Activated CD8-positive, alpha-beta T cell treated with anti-CD3 and anti-CD28 coated beads for 36 hours (primary cell): Measurements from ENCODE around the gene DPH7. TPM values are rescaled to one million over a fixed set of nuclear protein-coding genes. Genes with fewer than 3 reads are reported as not detected.
"Not testable (repeated sequence)": the region's sequence is repeated elsewhere in the genome, so short reads cannot be mapped to it uniquely, and the experiment has no call there.

Experiments
- ATAC-seq: fragments of 200-7000 bp; cut with Tn5 transposase; one replicate; pipeline ENCODE4 v1.10.0; 2021; ENCODE audit warnings: mild to moderate bottlenecking, moderate library complexity
- CTCF ChIA-PET: fragments of 350-600 bp; sonication (Branson Sonifier 250); formaldehyde crosslinking; loops from one replicate; lab custom pipeline; 2021; ENCODE audit warnings: antibody characterized with exemption; lab: Charles Lee
- POLR2A ChIA-PET: fragments of 350-600 bp; sonication (Branson Sonifier 250); formaldehyde crosslinking; loops from one replicate; lab custom pipeline; 2021; ENCODE audit warnings: antibody characterized with exemption; lab: Charles Lee
- DNase-seq: peaks from one replicate; pipeline ENCODE4 v3.0.0-alpha.2; 2020
- H3K27ac Mint-ChIP-seq: one replicate; pipeline ENCODE4 v1.8.0; 2021; ENCODE audit warnings: mild to moderate bottlenecking, mixed read lengths
- H3K27me3 Mint-ChIP-seq: one replicate; pipeline ENCODE4 v1.8.0; 2021; ENCODE audit warnings: mixed read lengths
- H3K36me3 Mint-ChIP-seq: one replicate; pipeline ENCODE4 v1.8.0; 2021; ENCODE audit warnings: low read depth, mixed read lengths
- H3K4me1 Mint-ChIP-seq: one replicate; pipeline ENCODE4 v1.8.0; 2021; ENCODE audit warnings: low read depth, mixed read lengths
- H3K4me3 Mint-ChIP-seq: one replicate; pipeline ENCODE4 v1.8.0; 2021; ENCODE audit warnings: mild to moderate bottlenecking, moderate library complexity, mixed read lengths
- H3K9me3 Mint-ChIP-seq: one replicate; pipeline ENCODE4 v1.8.0; 2021; ENCODE audit warnings: mixed read lengths
- CTCF ChIP-seq: fragments of 200-600 bp; IDR thresholded peaks from one replicate; pipeline ENCODE4 v1.8.0; 2022; ENCODE audit warnings: antibody characterized with exemption, mild to moderate bottlenecking
- intact Hi-C: fragments of 100-400 bp; cut with micrococcal nuclease; formaldehyde crosslinking; loops from one replicate; pipeline ENCODE4 v1.10.0; 2022
- total RNA-seq, 2 experiments: library from RNA; stranded (reverse); gene quantifications; one replicate each; pipeline ENCODE4 v1.2.3, GENCODE V29; 2021

Gene DPH7
- total RNA-seq, 2 experiments from 2014 or later, result 33.7 to 35.0 TPM

GRCh38 chr9:137511758-137512463, 66.8 kb downstream of the DPH7 start:
- no peak for TF ChIP-seq CTCF
- intact Hi-C loops, result no loop called here
- Mint-ChIP-seq H3K4me3 (no peak overlapping the region), H3K4me1 (peaks cover 2% of the 10 kb centered on the region), H3K9me3 (no peaks in the 10 kb centered on the region), H3K27me3 (no peaks in the 10 kb centered on the region), H3K27ac (no peak overlapping the region), H3K36me3 (no peaks in the 10 kb centered on the region)
- no peak for DNase-seq
- ChIA-PET CTCF (no interaction called here), POLR2A (no interaction called here)
- no peak for ATAC-seq

DNA sequence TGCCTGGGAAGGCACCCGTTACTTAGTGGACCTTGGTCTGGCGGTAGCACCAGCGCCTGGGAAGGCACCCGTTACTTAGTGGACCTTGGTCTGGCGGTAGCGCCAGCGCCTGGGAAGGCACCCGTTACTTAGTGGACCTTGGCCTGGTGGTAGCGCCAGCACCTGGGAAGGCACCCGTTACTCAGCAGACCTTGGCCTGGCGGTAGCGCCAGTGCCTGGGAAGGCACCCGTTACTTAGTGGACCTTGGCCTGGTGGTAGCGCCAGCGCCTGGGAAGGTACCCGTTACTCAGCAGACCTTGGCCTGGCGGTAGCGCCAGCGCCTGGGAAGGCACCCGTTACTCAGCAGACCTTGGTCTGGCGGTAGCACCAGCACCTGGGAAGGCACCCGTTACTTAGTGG, 67.6 kb downstream of the DPH7 start:
- POLR2A ChIA-PET, H3K4me1 Mint-ChIP-seq, H3K4me3 Mint-ChIP-seq, H3K9me3 Mint-ChIP-seq, CTCF ChIA-PET, H3K36me3 Mint-ChIP-seq, H3K27ac Mint-ChIP-seq, H3K27me3 Mint-ChIP-seq, intact Hi-C loops, ATAC-seq, DNase-seq: not testable (repeated sequence)

- Mint-ChIP-seq H3K4me1 (peaks cover 2% of the 10 kb centered on the region), H3K36me3 (no peaks in the 10 kb centered on the region), H3K4me3 (no peak overlapping the region), H3K27ac (no peak overlapping the region), H3K9me3 (no peaks in the 10 kb centered on the region), H3K27me3 (no peaks in the 10 kb centered on the region)
- DNase-seq (no peak), ATAC-seq (no peak)
- no peak for TF ChIP-seq CTCF
- intact Hi-C loops, result no loop called here
- ChIA-PET CTCF (interaction anchor here (1.0 to 2.3 kb wide), 6 partner anchors 14 to 86 kb away, joined by 3 to 6 read pairs (median 5); partner anchors contain the start of genes EXD3 and NOXA1), POLR2A (interaction anchor here (0.6 kb wide), 1 partner anchor 149 kb away, joined by 3 read pairs; no protein-coding TSS in a partner anchor)
Observed at GRCh38 chr9:137509198-137509597, 69.5 kb downstream of the DPH7 start.

GRCh38 chr9:137506702-137507171, 72.0 kb downstream of the DPH7 start:
- H3K27ac Mint-ChIP-seq, result no peak overlapping the region
- no peak for TF ChIP-seq CTCF
- no peak for ATAC-seq
- H3K27me3 Mint-ChIP-seq, result no peaks in the 10 kb centered on the region
- intact Hi-C loops, result no loop called here
- peaks cover 5% of the 10 kb centered on the region for H3K9me3 Mint-ChIP-seq
- H3K36me3 Mint-ChIP-seq, result peaks cover 6% of the 10 kb centered on the region
- ChIA-PET CTCF (no interaction called here), POLR2A (interaction anchor here (0.6 kb wide), 1 partner anchor 31 kb away, joined by 3 read pairs; no protein-coding TSS in a partner anchor)
- peaks cover 7% of the 10 kb centered on the region for H3K4me1 Mint-ChIP-seq
- no peak for DNase-seq
- no peak overlapping the region for H3K4me3 Mint-ChIP-seq

GRCh38 chr9:137506274-137506673, 72.5 kb downstream of the DPH7 start:
- ChIA-PET POLR2A (interaction anchor here (0.6 kb wide), 1 partner anchor 31 kb away, joined by 3 read pairs; no protein-coding TSS in a partner anchor), CTCF (no interaction called here)
- DNase-seq (no peak), ATAC-seq (no peak)
- no peaks in the 10 kb centered on the region for H3K27me3 Mint-ChIP-seq
- intact Hi-C loops, result no loop called here
- H3K4me1 Mint-ChIP-seq, result peaks cover 8% of the 10 kb centered on the region
- H3K4me3 Mint-ChIP-seq, result no peak overlapping the region
- no peak overlapping the region for H3K27ac Mint-ChIP-seq
- TF ChIP-seq CTCF, result no peak
- H3K36me3 Mint-ChIP-seq, result peaks cover 6% of the 10 kb centered on the region
- H3K9me3 Mint-ChIP-seq, result peaks cover 6% of the 10 kb centered on the region
